Vagina (tissue), 2 donors: ENCODE results near the gene IGHMBP2.

Experiments
- POLR2A ChIP-seq, 2 donors: fragments of 450-650 bp; IDR thresholded peaks; one replicate each; pipeline ENCODE4 v1.6.1; 2017; ENCODE audit warnings: antibody characterized with exemption in 2 of 2, mild to moderate bottlenecking in 2 of 2, moderate library complexity in 2 of 2
- POLR2AphosphoS5 ChIP-seq, 2 donors: sonication (generic); formaldehyde crosslinking; IDR thresholded peaks; one replicate each; pipeline ENCODE4 v1.9.0; 2017; ENCODE audit warnings: antibody characterized with exemption in 2 of 2, mild to moderate bottlenecking in 2 of 2, low read depth in 1 of 2; ENCODE audit not compliant: insufficient read depth in 1 of 2
- TF ChIP-seq, protein P1 (sequence below), 3 experiments: fragments of 450-650 bp in 2 of 3; fragments of 200-600 bp in 1 of 3; sonication (generic) in 1 of 3; IDR thresholded peaks; one replicate each; pipeline ENCODE4 v1.5.1; 2017 to 2019; ENCODE audit warnings: antibody characterized with exemption in 3 of 3, mild to moderate bottlenecking in 2 of 3, moderate library complexity in 2 of 3

DNA sequence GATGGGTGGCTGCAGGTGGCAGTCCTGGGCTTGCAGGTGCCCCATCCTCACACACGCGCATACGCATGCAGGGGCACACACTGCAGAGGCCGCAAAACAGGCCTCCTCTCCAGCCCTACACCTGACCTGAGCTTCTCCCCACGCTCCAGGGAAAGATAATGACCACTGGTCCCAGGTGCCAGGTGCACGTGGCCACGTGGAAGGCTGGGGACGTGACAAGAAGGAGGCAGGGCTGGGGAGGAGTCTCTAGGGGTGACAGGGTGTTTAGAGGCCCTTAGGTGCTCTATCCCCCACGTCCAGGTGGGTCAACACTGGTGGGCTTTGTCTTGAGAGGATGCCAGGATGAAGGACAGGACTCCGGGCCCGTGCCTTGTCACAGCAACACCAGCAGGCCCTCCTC, 38.5 kb upstream of the IGHMBP2 start:
- TF ChIP-seq, protein P1, sequence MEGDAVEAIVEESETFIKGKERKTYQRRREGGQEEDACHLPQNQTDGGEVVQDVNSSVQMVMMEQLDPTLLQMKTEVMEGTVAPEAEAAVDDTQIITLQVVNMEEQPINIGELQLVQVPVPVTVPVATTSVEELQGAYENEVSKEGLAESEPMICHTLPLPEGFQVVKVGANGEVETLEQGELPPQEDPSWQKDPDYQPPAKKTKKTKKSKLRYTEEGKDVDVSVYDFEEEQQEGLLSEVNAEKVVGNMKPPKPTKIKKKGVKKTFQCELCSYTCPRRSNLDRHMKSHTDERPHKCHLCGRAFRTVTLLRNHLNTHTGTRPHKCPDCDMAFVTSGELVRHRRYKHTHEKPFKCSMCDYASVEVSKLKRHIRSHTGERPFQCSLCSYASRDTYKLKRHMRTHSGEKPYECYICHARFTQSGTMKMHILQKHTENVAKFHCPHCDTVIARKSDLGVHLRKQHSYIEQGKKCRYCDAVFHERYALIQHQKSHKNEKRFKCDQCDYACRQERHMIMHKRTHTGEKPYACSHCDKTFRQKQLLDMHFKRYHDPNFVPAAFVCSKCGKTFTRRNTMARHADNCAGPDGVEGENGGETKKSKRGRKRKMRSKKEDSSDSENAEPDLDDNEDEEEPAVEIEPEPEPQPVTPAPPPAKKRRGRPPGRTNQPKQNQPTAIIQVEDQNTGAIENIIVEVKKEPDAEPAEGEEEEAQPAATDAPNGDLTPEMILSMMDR (IDR thresholded peaks at IDR 0.05), result no peak
- TF ChIP-seq POLR2AphosphoS5 (IDR thresholded peaks at IDR 0.05; ENCODE audit: insufficient read depth in 1 of 2, low read depth in 1 of 2) (no peak), POLR2A (IDR thresholded peaks at IDR 0.05) (no peak)
